GM12878 (cell line): ENCODE measurements around the gene JAG1.

Source experiments
- ETV6 ChIP-seq, 2 experiments: fragments of 450-650 bp in 1 of 2; IDR thresholded peaks in 1 of 2; conservative IDR thresholded peaks in 1 of 2; 2 replicates each; pipeline ENCODE4 v1.6.1; 2014; ENCODE audit warnings: antibody characterized with exemption in 1 of 2, borderline replicate concordance in 1 of 2, low read depth in 1 of 2, mild to moderate bottlenecking in 1 of 2, moderate library complexity in 1 of 2
- NFYB ChIP-seq: IDR thresholded peaks from 2 replicates; pipeline ENCODE4 v1.6.1; 2011; ENCODE audit warnings: low read depth, mild to moderate bottlenecking, low read length, improper control_type of control experiment, moderate library complexity; ENCODE audit not compliant: insufficient read depth
- POLR2A ChIP-seq: IDR thresholded peaks from 2 replicates; pipeline ENCODE4 v1.6.1; 2011; ENCODE audit warnings: low read depth, mild to moderate bottlenecking, low read length
- ZNF274 ChIP-seq: IDR thresholded peaks from one replicate; pipeline ENCODE4 v1.8.0; 2011; ENCODE audit not compliant: insufficient read length, insufficient read depth
- TF ChIP-seq, protein P1 (sequence below): fragments of 450-650 bp; IDR thresholded peaks from 2 replicates; pipeline ENCODE4 v1.6.1; 2017; ENCODE audit warnings: borderline replicate concordance
- TF ChIP-seq, protein P2 (sequence below), 3 experiments: IDR thresholded peaks in 2 of 3; conservative IDR thresholded peaks in 1 of 3; 2 replicates each; pipeline ENCODE4 v1.5.1; 2011; ENCODE audit warnings: low read depth in 3 of 3, low read length in 3 of 3, mild to moderate bottlenecking in 3 of 3, control low read depth in 2 of 3, moderate library complexity in 2 of 3, inconsistent platforms in 1 of 3, mixed read lengths in 1 of 3; ENCODE audit not compliant: control insufficient read depth in 2 of 3, insufficient read depth in 1 of 3; ENCODE audit errors: extremely low read depth in 1 of 3

DNA sequence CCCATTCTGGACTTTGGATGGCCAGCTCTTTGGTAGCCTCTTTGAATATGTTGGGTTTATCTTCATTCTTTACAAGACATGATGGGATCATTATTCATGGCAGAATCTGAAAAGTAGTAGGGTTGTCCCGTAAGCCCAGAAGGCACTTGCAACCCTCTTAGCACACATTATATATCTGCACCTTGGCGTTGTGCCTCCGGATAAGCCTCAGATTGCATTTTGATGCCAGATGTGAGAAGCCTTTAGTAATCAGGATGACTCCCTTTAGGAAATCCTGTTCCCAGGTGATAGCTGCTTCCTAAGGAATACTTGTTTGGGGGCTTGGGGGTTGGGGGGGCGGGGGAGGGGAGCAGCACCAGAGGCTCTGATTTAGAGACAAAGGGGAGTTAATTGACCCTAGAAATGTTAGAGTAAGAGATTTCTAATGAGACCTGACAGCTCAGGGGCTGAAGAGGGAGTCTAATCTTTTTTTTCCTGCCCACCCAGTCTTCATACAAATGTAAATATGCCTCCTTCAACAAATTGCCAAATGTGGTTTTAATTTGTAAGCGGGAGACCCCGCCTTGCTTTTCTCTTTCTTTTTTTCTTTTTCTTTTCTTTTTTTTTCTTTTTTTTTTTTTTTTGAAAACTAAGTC lies 55.1 kb downstream of the JAG1 start:
- TF ChIP-seq, protein P1, sequence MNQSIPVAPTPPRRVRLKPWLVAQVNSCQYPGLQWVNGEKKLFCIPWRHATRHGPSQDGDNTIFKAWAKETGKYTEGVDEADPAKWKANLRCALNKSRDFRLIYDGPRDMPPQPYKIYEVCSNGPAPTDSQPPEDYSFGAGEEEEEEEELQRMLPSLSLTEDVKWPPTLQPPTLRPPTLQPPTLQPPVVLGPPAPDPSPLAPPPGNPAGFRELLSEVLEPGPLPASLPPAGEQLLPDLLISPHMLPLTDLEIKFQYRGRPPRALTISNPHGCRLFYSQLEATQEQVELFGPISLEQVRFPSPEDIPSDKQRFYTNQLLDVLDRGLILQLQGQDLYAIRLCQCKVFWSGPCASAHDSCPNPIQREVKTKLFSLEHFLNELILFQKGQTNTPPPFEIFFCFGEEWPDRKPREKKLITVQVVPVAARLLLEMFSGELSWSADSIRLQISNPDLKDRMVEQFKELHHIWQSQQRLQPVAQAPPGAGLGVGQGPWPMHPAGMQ: no peak
- TF ChIP-seq, protein P2, sequence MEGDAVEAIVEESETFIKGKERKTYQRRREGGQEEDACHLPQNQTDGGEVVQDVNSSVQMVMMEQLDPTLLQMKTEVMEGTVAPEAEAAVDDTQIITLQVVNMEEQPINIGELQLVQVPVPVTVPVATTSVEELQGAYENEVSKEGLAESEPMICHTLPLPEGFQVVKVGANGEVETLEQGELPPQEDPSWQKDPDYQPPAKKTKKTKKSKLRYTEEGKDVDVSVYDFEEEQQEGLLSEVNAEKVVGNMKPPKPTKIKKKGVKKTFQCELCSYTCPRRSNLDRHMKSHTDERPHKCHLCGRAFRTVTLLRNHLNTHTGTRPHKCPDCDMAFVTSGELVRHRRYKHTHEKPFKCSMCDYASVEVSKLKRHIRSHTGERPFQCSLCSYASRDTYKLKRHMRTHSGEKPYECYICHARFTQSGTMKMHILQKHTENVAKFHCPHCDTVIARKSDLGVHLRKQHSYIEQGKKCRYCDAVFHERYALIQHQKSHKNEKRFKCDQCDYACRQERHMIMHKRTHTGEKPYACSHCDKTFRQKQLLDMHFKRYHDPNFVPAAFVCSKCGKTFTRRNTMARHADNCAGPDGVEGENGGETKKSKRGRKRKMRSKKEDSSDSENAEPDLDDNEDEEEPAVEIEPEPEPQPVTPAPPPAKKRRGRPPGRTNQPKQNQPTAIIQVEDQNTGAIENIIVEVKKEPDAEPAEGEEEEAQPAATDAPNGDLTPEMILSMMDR (IDR thresholded peaks at IDR 0.05 in 2 of 3, conservative IDR thresholded peaks at IDR 0.05 in 1 of 3; ENCODE audit: control insufficient read depth in 2 of 3, extremely low read depth in 1 of 3, insufficient read depth in 1 of 3, low read depth in 3 of 3, low read length in 3 of 3): no peak
- no peak for TF ChIP-seq POLR2A
- no peak for TF ChIP-seq NFYB
- no peak for TF ChIP-seq ZNF274
- no peak for TF ChIP-seq ETV6 (conservative IDR thresholded peaks at IDR 0.05 in 1 of 2, IDR thresholded peaks at IDR 0.05 in 1 of 2; ENCODE audit: borderline replicate concordance in 1 of 2, low read depth in 1 of 2)
